ENCODE data around the gene ZSCAN5A.
"Not testable (repeated sequence)": the region's sequence is repeated elsewhere in the genome, so short reads cannot be mapped to it uniquely, and the experiment has no call there.

The ZSCAN5A gene

DNA sequence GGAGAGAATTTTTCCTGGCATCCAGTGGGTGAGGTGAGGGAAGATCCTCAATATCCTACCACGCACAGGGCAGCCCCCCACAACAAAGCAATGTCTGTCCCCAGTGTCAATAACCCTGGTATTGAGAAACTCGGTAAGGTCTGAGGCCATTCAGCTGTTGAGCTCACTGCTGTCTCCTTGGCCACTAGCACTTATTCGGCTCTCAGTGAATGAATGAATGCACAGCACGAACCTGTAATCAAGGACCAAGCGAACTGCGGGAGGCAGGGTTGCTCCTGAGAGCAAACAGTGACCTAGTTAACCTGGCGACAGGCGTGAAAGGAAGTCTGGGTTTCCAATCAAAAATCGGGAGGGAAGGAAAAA lies 640 bp downstream of the ZSCAN5A start:
- DNase-seq (ENCODE audit: low spot score) = no peak

- no peak for DNase-seq (ENCODE audit: low spot score)
Measured at GRCh38 chr19:56312787-56313657, 1.6 kb downstream of the ZSCAN5A start.

- DNase-seq (ENCODE audit: low spot score) = no peak
Measured at GRCh38 chr19:56312342-56312741, 2.3 kb downstream of the ZSCAN5A start.

DNA sequence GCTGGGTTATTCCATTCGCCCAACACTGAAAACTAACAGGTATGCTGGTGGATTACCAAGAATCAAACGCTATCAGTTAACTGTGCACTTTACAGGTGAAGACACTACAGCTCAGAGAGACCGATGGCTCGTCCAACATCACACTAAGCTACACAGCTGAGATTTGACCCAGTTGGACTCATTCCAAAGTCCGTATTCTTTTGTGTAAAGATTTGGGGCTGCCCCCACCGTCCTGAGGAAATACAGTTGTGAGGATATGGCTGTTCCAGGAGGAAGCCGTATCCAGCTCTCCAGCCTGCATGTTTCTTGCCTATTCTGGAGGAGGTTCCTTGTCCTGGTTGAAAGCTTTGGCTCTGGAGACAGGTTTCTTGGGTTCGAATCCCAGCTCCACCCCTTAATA lies 4.2 kb downstream of the ZSCAN5A start:
- DNase-seq (ENCODE audit: low spot score) = peak; percentile 31

DNA sequence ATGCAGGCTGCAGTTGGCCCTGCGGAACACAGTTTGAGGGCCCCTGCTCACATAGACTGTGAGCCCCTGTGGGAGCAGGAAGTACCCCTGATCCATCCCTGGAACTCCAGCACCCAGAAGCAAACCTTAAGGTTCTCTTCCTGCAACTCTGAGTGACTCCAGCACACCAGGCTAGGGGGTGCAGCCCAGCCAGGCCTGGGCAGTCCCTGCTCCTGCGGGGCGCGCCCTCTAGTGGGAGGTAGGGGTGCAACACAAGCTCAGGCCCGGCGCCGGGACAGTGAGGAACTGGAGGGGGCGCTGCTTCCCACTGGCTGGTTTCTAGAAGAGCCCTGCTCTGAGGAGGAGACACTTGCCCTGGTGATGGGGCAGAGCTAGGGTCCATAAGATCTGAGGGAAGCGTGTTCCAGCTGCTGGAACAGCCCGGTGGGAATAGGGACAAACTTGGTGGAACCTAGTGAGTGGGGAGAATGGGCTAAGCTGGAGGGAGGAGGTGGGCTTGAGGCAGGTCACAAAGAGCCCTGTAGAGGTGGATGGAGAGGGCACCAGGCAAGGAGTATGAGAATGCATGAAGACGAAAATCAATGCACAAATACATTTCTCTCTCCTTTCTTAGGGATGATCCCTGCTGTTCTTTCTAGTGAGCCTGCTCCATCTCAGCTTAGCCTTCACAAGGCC lies 5.0 kb downstream of the ZSCAN5A start:
- peak; percentile 22 for DNase-seq (ENCODE audit: low spot score)

DNA sequence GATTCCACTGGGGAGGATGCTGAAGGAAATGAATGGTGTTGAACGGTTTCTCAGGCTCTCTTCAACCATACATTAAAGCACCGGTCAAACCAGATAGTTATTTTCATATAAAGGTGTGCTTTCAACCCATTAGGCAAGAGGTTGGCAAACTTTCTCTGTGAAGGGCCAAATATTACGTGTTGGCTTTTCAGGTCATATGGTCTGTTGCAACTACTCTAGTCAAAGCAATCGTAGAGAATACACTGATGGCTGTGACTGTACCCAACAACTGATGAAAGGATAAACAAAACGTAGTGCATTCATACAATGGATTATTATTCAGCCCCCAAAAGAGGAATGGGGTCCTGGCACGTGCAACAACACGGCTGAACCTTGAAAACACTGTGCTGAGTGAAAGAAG lies 5.8 kb downstream of the ZSCAN5A start:
- DNase-seq (ENCODE audit: low spot score) = no peak

DNA sequence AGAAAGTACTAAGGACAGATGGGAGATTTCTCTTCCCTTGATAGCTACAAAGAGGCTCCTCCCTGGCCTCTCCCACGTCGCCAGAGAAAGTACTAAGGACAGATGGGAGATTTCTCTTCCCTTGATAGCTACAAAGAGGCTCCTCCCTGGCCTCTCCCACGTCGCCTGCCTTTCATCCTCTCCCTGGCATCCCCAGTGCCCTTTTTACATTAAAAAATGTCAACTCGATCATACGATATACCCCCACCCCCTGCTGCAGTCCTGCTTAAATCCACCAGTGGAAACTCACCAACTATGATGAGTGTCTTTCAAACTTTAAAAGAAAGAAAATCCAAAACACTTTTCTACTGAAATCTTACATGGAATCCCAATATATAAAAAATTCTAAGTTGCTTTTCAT lies 7.6 kb downstream of the ZSCAN5A start:
- DNase-seq (ENCODE audit: low spot score) = not testable (repeated sequence)

- DNase-seq (ENCODE audit: low spot score) = no peak
Measured at GRCh38 chr19:56306016-56306415, 8.6 kb downstream of the ZSCAN5A start.

DNA sequence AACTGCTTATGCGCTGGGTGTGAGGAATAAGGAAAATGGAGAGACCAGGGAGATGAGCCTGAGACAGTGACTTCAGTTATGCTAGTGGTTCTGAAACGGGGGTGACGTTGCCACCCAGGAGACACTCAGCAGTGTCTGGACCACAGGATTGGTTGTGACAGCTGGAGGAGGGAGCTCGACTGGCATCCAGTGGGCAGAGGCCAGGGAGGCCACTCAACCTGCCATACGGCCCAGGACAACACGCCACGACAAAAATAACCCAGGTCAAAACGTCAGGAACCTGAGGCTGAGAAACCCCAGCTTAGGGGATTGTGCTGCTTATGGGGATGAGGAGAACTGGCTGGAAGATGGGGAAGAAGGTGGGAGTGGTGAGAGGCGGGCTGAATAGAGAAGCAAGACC lies 10.4 kb downstream of the ZSCAN5A start:
- no peak for DNase-seq (ENCODE audit: low spot score)

GRCh38 chr19:56301886-56302620 lies 12.6 kb downstream of the ZSCAN5A start:
- DNase-seq (ENCODE audit: low spot score) = no peak

GRCh38 chr19:56301155-56301554 lies 13.5 kb downstream of the ZSCAN5A start:
- no peak for DNase-seq (ENCODE audit: low spot score)

GRCh38 chr19:56299688-56300087 lies 15.0 kb downstream of the ZSCAN5A start:
- DNase-seq (ENCODE audit: low spot score) = no peak

GRCh38 chr19:56297010-56297409 lies 17.6 kb downstream of the ZSCAN5A start:
- DNase-seq (ENCODE audit: low spot score) = no peak

GRCh38 chr19:56295531-56296455 lies 18.8 kb downstream of the ZSCAN5A start:
- no peak for DNase-seq (ENCODE audit: low spot score)

DNA sequence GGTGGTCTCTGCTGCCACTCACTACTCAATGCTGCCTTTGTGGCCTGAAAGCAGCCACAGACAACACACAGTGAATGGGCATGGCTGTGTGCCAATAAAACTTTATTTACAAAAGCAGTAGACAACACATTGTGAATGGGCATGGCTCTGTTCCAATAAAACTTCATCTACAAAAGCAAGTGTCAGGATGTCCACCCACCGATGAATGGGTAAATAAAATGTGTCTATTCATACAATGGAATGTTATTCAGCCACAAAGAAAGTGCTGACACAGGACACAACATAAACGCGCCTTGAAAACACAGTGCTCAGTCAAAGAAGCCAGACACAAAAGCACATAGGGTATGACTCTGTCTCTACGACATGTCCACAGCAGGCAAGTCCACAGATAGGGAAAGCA lies 20.1 kb downstream of the ZSCAN5A start:
- DNase-seq (ENCODE audit: low spot score) = no peak

DNA sequence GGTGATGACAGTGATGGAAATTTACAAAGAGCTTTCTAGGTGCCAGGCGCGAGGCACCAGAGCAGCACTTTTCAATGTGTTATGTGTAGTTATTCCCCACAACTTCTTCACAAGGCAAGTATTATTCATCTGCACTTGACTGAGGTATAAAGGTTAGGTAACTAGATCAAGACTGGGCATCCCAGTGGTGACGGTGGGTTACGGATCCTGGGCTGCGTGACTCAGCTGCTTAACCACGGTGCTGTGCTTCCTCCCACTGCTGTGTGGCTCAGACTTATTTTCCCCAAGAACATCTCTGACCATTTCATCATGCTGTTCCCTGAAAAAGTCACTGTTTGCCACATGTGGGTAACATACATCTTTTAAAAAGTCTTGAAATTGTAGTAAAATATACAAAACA lies 22.8 kb downstream of the ZSCAN5A start:
- DNase-seq (ENCODE audit: low spot score) = no peak

DNA sequence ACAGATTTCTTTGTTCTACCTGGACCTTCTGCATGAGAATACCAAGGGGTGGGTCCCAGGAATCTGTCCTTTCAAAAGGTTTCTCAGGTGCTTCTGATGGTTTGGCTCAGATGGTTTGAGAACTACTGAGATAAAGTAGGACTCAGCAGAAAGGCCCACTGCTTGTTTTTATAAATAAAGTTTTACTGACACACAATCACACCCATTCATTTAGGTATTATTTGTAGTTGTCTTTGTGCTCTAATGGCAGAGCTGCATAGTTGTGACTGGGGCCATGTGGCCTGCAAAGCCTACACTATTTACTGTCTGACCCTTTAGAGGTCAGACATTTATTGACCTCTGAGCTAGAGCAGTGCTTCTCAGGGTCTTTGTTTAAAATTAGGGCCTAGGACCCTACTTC lies 24.5 kb downstream of the ZSCAN5A start:
- DNase-seq (ENCODE audit: low spot score) = no peak

- DNase-seq (ENCODE audit: low spot score) = no peak
Measured at GRCh38 chr19:56284746-56285145, 29.9 kb downstream of the ZSCAN5A start.

GRCh38 chr19:56282809-56283208 lies 31.8 kb downstream of the ZSCAN5A start:
- DNase-seq (ENCODE audit: low spot score) = no peak

DNA sequence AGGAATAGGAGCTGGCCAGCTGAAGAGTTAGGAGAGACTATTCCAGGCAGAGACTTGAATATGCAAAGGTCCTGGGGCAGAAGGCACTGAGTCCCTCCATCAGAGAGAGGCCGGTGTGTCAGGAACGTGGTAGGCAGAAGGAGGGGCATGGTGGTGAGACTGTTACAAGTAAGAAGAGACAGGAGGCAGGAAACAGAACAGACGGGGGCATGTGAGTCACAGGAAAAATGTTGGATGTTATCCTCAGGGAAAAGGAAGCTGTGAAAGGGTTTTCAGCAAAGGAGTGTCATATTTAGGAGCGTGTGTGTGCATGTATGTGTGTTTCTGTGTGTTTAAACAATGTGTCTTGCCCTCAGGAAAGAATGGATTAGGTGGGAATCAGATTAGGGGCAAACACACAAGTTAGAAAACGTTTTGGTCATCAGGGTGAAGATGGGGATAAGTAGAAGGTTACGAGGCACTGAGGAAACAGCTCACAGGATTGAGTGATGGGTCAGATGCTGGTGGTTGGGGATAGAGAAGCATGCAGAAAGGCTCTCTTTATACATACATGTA lies 41.0 kb downstream of the ZSCAN5A start:
- no peak for DNase-seq (ENCODE audit: low spot score)

GRCh38 chr19:56272161-56272798 lies 42.4 kb downstream of the ZSCAN5A start, which contains the start of gene EDDM13:
Gene EDDM13 (plus strand): TSS chr19:56272748. CDS start chr19:56272835, 87 bp downstream.
- DNase-seq (ENCODE audit: low spot score) = peak; percentile 17

Data from cerebellar cortex (tissue), 1 donor.